Glutamatergic neuron (in vitro differentiated cells): Measurements from ENCODE around the gene ZNF142. TPM values are rescaled to one million over a fixed set of nuclear protein-coding genes. Genes with fewer than 3 reads are reported as not detected.

Experiments
- DNase-seq: peaks from one replicate; pipeline ENCODE4 v3.0.0; 2022
- H3K27ac Mint-ChIP-seq: one replicate; pipeline ENCODE4 v1.8.0; 2020; ENCODE audit warnings: mild to moderate bottlenecking, mixed read lengths, inconsistent platforms; ENCODE audit not compliant: unreplicated experiment
- H3K27me3 Mint-ChIP-seq: one replicate; pipeline ENCODE4 v1.8.0; 2020; ENCODE audit warnings: mild to moderate bottlenecking, moderate library complexity, mixed read lengths, inconsistent platforms; ENCODE audit not compliant: unreplicated experiment
- H3K36me3 Mint-ChIP-seq: one replicate; pipeline ENCODE4 v1.8.0; 2020; ENCODE audit warnings: mild to moderate bottlenecking, mixed read lengths, inconsistent platforms; ENCODE audit not compliant: unreplicated experiment
- H3K4me1 Mint-ChIP-seq: one replicate; pipeline ENCODE4 v1.8.0; 2020; ENCODE audit warnings: mild to moderate bottlenecking, low read depth, mixed read lengths, inconsistent platforms; ENCODE audit not compliant: unreplicated experiment
- H3K4me3 Mint-ChIP-seq: one replicate; pipeline ENCODE4 v1.8.0; 2020; ENCODE audit warnings: mild to moderate bottlenecking, mixed read lengths, inconsistent platforms; ENCODE audit not compliant: unreplicated experiment
- H3K9me3 Mint-ChIP-seq: one replicate; pipeline ENCODE4 v1.8.0; 2020; ENCODE audit warnings: mild to moderate bottlenecking, moderate library complexity, mixed read lengths, inconsistent platforms; ENCODE audit not compliant: unreplicated experiment
- CTCF ChIP-seq: fragments of 200-600 bp; sonication (generic); IDR thresholded peaks from one replicate; pipeline ENCODE4 v1.5.0; 2021; ENCODE audit not compliant: partially characterized antibody, unreplicated experiment
- total RNA-seq: library from RNA; stranded (reverse); fragmentation: NEBNext Ultra II Directional; extraction: Animal tissue kit (Norgen Biotek cat#: 25700); gene quantifications from one replicate; pipeline ENCODE4 v1.2.1, GENCODE V29; 2021; ENCODE audit not compliant: unreplicated experiment

ZNF142 gene
- total RNA-seq, 1 donor from 2014 or later, result 46.7 TPM

- H3K9me3 Mint-ChIP-seq, result no peaks in the 10 kb centered on the region
- no peaks in the 10 kb centered on the region for H3K4me1 Mint-ChIP-seq
- no peak overlapping the region for H3K27ac Mint-ChIP-seq
Observed at GRCh38 chr2:218642786-218643185, 16.6 kb downstream of the ZNF142 start.

GRCh38 chr2:218642121-218642656 is 17.2 kb downstream of the ZNF142 start:
- no peaks in the 10 kb centered on the region for H3K9me3 Mint-ChIP-seq
- no peak for TF ChIP-seq CTCF
- H3K4me1 Mint-ChIP-seq, result no peaks in the 10 kb centered on the region
- no peak overlapping the region for H3K4me3 Mint-ChIP-seq
- no peak for DNase-seq
- H3K36me3 Mint-ChIP-seq, result no peaks in the 10 kb centered on the region
- H3K27ac Mint-ChIP-seq, result no peak overlapping the region
- no peaks in the 10 kb centered on the region for H3K27me3 Mint-ChIP-seq

More at GRCh38 chr2:218642786-218643185, 16.6 kb downstream of the ZNF142 start:
- Mint-ChIP-seq H3K36me3 (no peaks in the 10 kb centered on the region), H3K4me3 (no peak overlapping the region), H3K27me3 (no peaks in the 10 kb centered on the region)
- DNase-seq, result no peak
- no peak for TF ChIP-seq CTCF

GRCh38 chr2:218638372-218638771 is 21.1 kb downstream of the ZNF142 start:
- TF ChIP-seq CTCF, result no peak
- no peak for DNase-seq
- H3K27me3 Mint-ChIP-seq, result no peaks in the 10 kb centered on the region
- no peak overlapping the region for H3K27ac Mint-ChIP-seq
- no peaks in the 10 kb centered on the region for H3K4me1 Mint-ChIP-seq
- no peaks in the 10 kb centered on the region for H3K36me3 Mint-ChIP-seq
- H3K4me3 Mint-ChIP-seq, result no peak overlapping the region
- H3K9me3 Mint-ChIP-seq, result peaks cover 4% of the 10 kb centered on the region

GRCh38 chr2:218635719-218636118 is 23.7 kb downstream of the ZNF142 start:
- no peaks in the 10 kb centered on the region for H3K4me1 Mint-ChIP-seq
- no peaks in the 10 kb centered on the region for H3K27me3 Mint-ChIP-seq
- no peaks in the 10 kb centered on the region for H3K36me3 Mint-ChIP-seq
- no peak overlapping the region for H3K4me3 Mint-ChIP-seq
- H3K27ac Mint-ChIP-seq, result no peak overlapping the region
- no peak for DNase-seq
- H3K9me3 Mint-ChIP-seq, result peaks cover 4% of the 10 kb centered on the region
- TF ChIP-seq CTCF, result no peak

- Mint-ChIP-seq H3K27ac (no peak overlapping the region), H3K36me3 (no peaks in the 10 kb centered on the region), H3K27me3 (no peaks in the 10 kb centered on the region), H3K4me1 (peaks cover 3% of the 10 kb centered on the region), H3K4me3 (no peak overlapping the region), H3K9me3 (peaks cover 4% of the 10 kb centered on the region)
- DNase-seq, result no peak
- no peak for TF ChIP-seq CTCF
Observed at GRCh38 chr2:218631837-218632236, 27.6 kb downstream of the ZNF142 start.
